ENCODE results near the gene IL1R1.

The IL1R1 gene

DNA sequence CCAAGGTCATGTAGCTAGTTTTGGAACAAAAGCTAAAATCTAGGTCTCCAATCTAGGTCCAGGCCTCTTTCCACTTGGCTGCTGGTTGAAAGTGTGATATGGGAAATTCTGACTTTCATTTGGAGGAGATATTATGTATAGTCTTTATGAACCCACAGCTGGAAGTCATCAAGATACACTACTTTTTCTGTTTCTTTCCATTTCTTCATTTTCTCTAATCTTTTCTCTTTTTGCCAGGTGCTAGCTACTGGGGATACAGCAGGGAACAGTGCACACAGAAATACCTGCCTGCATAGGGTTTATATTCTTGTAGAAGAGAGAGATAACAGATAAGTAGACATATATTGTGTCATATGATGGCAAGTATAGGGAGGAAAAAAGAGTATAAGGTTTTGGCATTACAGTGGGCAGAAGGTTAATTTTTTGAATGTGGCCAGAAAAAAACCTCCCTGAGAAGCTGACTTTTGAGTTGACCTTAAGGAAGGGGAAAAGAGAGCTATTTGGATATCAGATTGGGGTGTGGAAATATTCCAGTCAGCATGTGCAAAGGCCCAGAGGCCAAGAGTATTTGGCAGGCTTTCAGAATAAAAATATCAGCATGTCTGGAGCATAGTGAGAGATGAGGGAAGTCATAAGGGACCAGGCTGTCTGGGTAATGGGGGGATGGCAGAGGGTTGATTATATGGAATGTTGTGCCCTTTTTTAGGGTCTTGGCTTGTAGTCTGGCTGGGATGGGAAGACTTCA lies 15.6 kb downstream of the IL1R1 start:
- H3K27ac ChIP-seq, result no peak overlapping the region
- no peak for DNase-seq
- TF ChIP-seq, protein P1, sequence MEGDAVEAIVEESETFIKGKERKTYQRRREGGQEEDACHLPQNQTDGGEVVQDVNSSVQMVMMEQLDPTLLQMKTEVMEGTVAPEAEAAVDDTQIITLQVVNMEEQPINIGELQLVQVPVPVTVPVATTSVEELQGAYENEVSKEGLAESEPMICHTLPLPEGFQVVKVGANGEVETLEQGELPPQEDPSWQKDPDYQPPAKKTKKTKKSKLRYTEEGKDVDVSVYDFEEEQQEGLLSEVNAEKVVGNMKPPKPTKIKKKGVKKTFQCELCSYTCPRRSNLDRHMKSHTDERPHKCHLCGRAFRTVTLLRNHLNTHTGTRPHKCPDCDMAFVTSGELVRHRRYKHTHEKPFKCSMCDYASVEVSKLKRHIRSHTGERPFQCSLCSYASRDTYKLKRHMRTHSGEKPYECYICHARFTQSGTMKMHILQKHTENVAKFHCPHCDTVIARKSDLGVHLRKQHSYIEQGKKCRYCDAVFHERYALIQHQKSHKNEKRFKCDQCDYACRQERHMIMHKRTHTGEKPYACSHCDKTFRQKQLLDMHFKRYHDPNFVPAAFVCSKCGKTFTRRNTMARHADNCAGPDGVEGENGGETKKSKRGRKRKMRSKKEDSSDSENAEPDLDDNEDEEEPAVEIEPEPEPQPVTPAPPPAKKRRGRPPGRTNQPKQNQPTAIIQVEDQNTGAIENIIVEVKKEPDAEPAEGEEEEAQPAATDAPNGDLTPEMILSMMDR (IDR thresholded peaks at IDR 0.05), result no peak
- H3K36me3 ChIP-seq, result peaks cover 16 to 48% (median 43%) of the 10 kb centered on the region in 3 donors
- peaks cover 0 to 14% (median 0%) of the 10 kb centered on the region in 4 donors for H3K4me1 ChIP-seq
- H3K9me3 ChIP-seq, result no peaks in the 10 kb centered on the region
- intact Hi-C loops (cut with DNase I; ENCODE audit: low total_unique reads), result loop anchor here (5.0 kb wide), 1 partner anchor 131 kb away; no protein-coding TSS in a partner anchor
- no peak overlapping the region for H3K4me3 ChIP-seq
- no peaks in the 10 kb centered on the region for H3K27me3 ChIP-seq

DNA sequence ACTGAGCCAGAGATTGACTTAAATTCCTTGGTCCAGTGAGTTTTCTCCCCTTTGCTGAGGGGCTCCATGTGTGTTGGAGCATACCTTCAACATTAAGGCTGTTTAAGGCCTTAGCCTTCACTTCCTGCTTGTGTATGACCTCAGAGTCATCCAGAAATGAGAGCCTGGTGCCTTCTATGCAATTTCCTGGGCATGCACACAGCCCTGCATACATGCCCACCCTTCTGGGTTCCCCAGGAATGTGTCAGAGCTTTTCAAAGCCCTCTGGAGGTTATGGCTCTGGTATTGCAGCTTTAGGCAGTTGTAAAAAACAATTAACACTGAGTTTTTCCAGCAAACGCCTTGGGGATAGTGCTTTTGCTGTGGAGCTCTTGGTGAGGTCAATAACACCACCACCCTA lies 16.7 kb downstream of the IL1R1 start:
- no peak for DNase-seq
- H3K4me1 ChIP-seq, result peaks cover 0 to 14% (median 0%) of the 10 kb centered on the region in 4 donors
- H3K9me3 ChIP-seq, result no peaks in the 10 kb centered on the region
- TF ChIP-seq, protein P1 (IDR thresholded peaks at IDR 0.05), result no peak
- intact Hi-C loops (cut with DNase I; ENCODE audit: low total_unique reads), result loop anchor here (5.0 kb wide), 1 partner anchor 132 kb away; no protein-coding TSS in a partner anchor
- peaks cover 13 to 41% (median 40%) of the 10 kb centered on the region in 3 donors for H3K36me3 ChIP-seq
- H3K4me3 ChIP-seq, result no peak overlapping the region
- no peaks in the 10 kb centered on the region for H3K27me3 ChIP-seq
- H3K27ac ChIP-seq, result no peak overlapping the region

DNA sequence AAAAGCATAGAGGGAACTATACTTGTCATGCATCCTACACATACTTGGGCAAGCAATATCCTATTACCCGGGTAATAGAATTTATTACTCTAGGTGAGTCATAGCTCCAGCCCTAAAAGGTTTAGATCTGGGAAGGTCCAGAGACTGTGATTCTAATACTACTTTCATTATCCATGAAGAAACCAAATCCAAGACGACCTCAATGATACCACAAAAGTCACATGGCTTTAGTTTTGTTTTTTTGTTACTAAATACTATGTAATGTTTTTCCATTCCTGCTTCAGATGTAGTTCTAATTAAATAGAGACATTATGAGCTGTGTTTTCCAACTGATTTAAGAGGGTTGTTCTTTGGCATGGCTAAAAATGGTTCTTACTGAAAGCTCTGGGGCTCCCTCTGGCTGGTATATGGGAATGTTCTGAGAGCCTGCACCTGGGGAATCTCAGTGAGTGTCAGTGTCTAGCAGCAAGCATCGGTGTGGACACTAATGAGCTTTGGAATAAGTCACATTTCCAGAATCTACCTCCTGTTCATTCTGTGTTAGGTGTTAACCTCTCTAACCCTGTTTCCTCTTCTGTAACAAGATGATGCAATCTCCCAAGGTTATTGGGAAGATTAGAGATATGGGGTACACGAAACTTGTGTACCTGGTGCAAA lies 23.8 kb downstream of the IL1R1 start:
- DNase-seq, result peak; percentile 21 to 65
- H3K9me3 ChIP-seq, result no peaks in the 10 kb centered on the region
- H3K27ac ChIP-seq, result no peak overlapping the region
- H3K4me1 ChIP-seq, result no peaks in the 10 kb centered on the region
- intact Hi-C loops (cut with DNase I; ENCODE audit: low total_unique reads), result loop anchor here (2.0 kb wide), 1 partner anchor 146 kb away; no protein-coding TSS in a partner anchor
- no peak overlapping the region for H3K4me3 ChIP-seq
- H3K27me3 ChIP-seq, result no peaks in the 10 kb centered on the region
- TF ChIP-seq, protein P1 (IDR thresholded peaks at IDR 0.05), result peak; percentile 61 to 66
- peaks cover 10 to 44% (median 22%) of the 10 kb centered on the region in 3 donors for H3K36me3 ChIP-seq

DNA sequence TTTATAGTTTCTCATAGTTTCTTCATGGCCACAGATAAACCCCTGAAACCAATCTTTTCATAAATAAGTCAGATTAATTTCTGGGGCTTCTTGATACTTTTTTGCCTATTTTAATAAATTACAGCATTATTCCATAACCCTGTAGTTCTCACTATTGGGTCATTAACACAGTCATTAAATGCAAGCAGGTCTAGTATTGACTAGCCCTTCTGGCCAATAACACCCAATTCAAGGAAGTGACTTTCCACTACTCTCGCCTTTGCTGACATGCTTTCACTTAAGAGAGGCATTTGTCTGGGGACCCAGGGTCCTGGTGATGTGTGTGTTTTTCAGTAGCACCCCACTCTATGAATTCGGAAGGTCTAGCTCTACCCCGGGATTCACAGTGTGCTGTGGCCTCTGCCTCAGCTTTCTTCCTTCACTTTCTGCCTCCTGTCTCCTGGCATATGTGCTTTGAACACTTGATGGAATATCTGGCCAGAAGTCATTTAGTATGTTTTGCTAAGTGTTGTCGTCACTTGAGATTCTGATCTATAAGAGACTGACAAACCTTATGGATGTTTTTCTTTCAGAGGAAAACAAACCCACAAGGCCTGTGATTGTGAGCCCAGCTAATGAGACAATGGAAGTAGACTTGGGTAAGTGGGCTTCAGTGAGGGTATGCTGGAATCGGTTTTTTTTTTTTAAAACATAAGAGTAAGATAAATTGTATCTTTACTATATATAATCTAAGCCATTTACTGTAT lies 25.7 kb downstream of the IL1R1 start:
- TF ChIP-seq, protein P1 (IDR thresholded peaks at IDR 0.05), result no peak
- Histone ChIP-seq H3K9me3 (no peaks in the 10 kb centered on the region), H3K36me3 (peaks cover 26 to 57% (median 39%) of the 10 kb centered on the region in 3 donors), H3K4me1 (no peaks in the 10 kb centered on the region), H3K4me3 (no peak overlapping the region), H3K27me3 (no peaks in the 10 kb centered on the region), H3K27ac (no peak overlapping the region)
- intact Hi-C loops (cut with DNase I; ENCODE audit: low total_unique reads), result no loop called here
- no peak for DNase-seq

DNA sequence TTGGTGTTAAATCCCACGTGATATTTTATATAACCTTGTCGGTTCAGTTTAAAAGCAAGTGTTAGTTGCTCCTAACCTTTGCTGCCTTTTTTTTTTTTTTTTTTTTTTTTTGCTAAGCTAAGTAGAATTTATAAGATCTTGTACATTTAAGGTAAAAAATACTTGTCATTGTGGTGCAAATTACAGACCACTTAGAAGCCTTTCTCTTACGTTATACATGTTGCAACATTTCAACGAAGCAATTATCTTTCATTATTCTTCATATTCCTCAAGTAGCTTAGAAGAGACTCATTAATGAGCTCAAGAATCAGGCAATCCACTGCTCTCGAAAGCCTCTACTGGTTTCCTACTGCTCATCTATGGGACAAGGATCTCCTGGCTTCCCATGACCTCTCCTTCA lies 29.4 kb downstream of the IL1R1 start:
- Histone ChIP-seq H3K4me3 (no peak overlapping the region), H3K36me3 (peaks cover 57 to 75% (median 74%) of the 10 kb centered on the region in 3 donors), H3K9me3 (no peaks in the 10 kb centered on the region), H3K27ac (no peak overlapping the region), H3K4me1 (no peaks in the 10 kb centered on the region), H3K27me3 (no peaks in the 10 kb centered on the region)
- intact Hi-C loops (cut with DNase I; ENCODE audit: low total_unique reads), result loop anchor here (10.0 kb wide), 1 partner anchor 73 kb away; no protein-coding TSS in a partner anchor
- DNase-seq, result no peak
- TF ChIP-seq, protein P1 (IDR thresholded peaks at IDR 0.05), result no peak
